Panc1 (cell line): ENCODE results near the gene HPF1. TPM values are rescaled to one million over a fixed set of nuclear protein-coding genes. Genes with fewer than 3 reads are reported as not detected.

ENCODE experiments used
- ATAC-seq: fragments of 200-7000 bp; cut with Tn5 transposase; 2 replicates; pipeline ENCODE4 v1.9.1; 2020; ENCODE audit warnings: mild to moderate bottlenecking, moderate library complexity
- BruUV-seq: library from RNA; stranded (reverse); fragments of 400-500 nt; replicated peaks from 2 replicates; lab custom pipeline; 2021; lab: Mats Ljungman, UMichigan
- CTCF ChIA-PET: fragments of 300-600 bp; sonication (Branson Sonifier 250); formaldehyde crosslinking; loops from one replicate; lab custom pipeline; 2022; ENCODE audit warnings: antibody characterized with exemption; lab: Charles Lee
- POLR2A ChIA-PET: fragments of 300-600 bp; sonication (Branson Sonifier 250); formaldehyde crosslinking; loops from one replicate; lab custom pipeline; 2022; ENCODE audit warnings: antibody characterized with exemption; lab: Charles Lee
- DNase-seq: peaks from one replicate; pipeline ENCODE4 v3.0.0-alpha.2; 2010; ENCODE audit warnings: low read depth, low spot score
- H3K27ac ChIP-seq: 2 replicates; pipeline ENCODE4 v1.5.1; 2011; ENCODE audit warnings: mild to moderate bottlenecking, low read length, inconsistent platforms
- H3K27me3 ChIP-seq: fragments of 200-500 bp; sonication (Bioruptor generic); 2 replicates; pipeline ENCODE4 v1.6.0; 2014; ENCODE audit warnings: low read length, inconsistent platforms; ENCODE audit not compliant: control insufficient read depth, insufficient read depth
- H3K36me3 ChIP-seq: fragments of 200-500 bp; sonication (Bioruptor generic); 2 replicates; pipeline ENCODE4 v1.5.1; 2014; ENCODE audit warnings: inconsistent platforms, mild to moderate bottlenecking, low read length, moderate library complexity; ENCODE audit not compliant: control insufficient read depth, insufficient read depth
- H3K4me1 ChIP-seq: 2 replicates; pipeline ENCODE4 v1.5.1; 2011; ENCODE audit warnings: inconsistent platforms, mild to moderate bottlenecking, low read length, moderate library complexity; ENCODE audit not compliant: control insufficient read depth, insufficient read depth
- H3K4me3 ChIP-seq, 2 experiments: 2 replicates each; pipeline ENCODE4 v1.5.1; 2011 to 2012; ENCODE audit warnings: low read depth in 2 of 2, low read length in 2 of 2, mild to moderate bottlenecking in 2 of 2, inconsistent platforms in 1 of 2, moderate library complexity in 1 of 2
- H3K9me3 ChIP-seq: fragments of 200-500 bp; sonication (Bioruptor generic); 2 replicates; pipeline ENCODE4 v1.5.1; 2014; ENCODE audit warnings: low read depth, mild to moderate bottlenecking, inconsistent platforms, low read length, moderate library complexity; ENCODE audit not compliant: control insufficient read depth, insufficient read depth
- POLR2AphosphoS5 ChIP-seq: IDR thresholded peaks from 2 replicates; pipeline ENCODE4 v1.6.1; 2012; ENCODE audit warnings: mild to moderate bottlenecking, low read depth, low read length, moderate library complexity
- SIN3A ChIP-seq: IDR thresholded peaks from 2 replicates; pipeline ENCODE4 v1.6.1; 2012; ENCODE audit warnings: low read depth, mild to moderate bottlenecking, low read length, moderate library complexity, borderline replicate concordance; ENCODE audit not compliant: insufficient read depth
- TCF7L2 ChIP-seq: IDR thresholded peaks from 2 replicates; pipeline ENCODE4 v1.6.1; 2011; ENCODE audit warnings: mild to moderate bottlenecking, low read depth, low read length, inconsistent platforms
- in situ Hi-C: cut with HindIII; loops from 2 replicates; pipeline ENCODE4 v1.10.0; 2016; ENCODE audit warnings: low sequenced_read_pairs, low pct_unique_long_range_greater_than_20kb
- intact Hi-C: fragments of 100-400 bp; cut with micrococcal nuclease; formaldehyde crosslinking; loops from one replicate; pipeline ENCODE4 v1.10.0; 2022; ENCODE audit not compliant: unreplicated experiment
- total RNA-seq: library from RNA; stranded (reverse); gene quantifications from one replicate; pipeline ENCODE4 v1.2.1, GENCODE V29; 2021; ENCODE audit not compliant: unreplicated experiment
- TF ChIP-seq, protein P1 (sequence below), 2 experiments: IDR thresholded peaks; 2 replicates each; pipeline ENCODE4 v1.6.1; 2011 to 2012; ENCODE audit warnings: low read depth in 2 of 2, control low read depth in 1 of 2, low read length in 1 of 2, mild to moderate bottlenecking in 1 of 2, moderate library complexity in 1 of 2; ENCODE audit not compliant: insufficient read depth in 1 of 2
- TF ChIP-seq, protein P2 (sequence below): fragments of 450-650 bp; IDR thresholded peaks from 2 replicates; pipeline ENCODE4 v1.5.1; 2017; ENCODE audit warnings: mild to moderate bottlenecking

Gene HPF1
- total RNA-seq, 1 experiment from 2014 or later = 21.4 TPM

DNA sequence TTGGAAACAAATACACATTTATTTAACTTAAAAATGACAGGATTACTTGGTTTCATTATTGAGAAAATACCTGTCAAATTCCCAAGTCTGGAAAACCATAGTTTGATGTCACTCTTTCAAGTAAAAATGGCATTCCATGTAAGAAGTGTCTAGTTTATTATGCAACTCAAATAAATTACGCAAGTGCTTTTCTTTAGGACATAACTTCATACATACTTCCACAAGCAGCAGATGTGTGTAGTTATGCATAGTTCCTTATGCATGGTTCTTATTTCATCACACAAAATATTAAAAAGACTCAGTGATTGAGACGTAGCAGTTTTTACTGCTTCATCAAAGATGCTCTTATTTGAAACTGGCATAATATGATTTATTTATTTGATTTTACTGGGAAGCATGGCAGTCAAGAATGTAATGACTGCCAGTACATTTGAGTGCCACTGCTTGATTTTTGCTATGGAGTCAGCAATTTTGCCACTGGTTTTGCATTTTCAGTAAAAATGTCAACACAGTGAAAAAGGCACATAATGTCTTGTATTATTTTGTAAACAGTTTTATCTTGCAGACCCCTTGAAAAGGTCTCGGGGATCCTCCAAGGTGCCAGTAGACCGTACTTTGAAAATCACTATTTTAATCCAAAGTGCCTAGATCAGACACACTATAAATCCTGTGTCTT lies 75.2 kb downstream of the HPF1 start:
- H3K4me3 ChIP-seq = no peak overlapping the region
- no peaks in the 10 kb centered on the region for H3K9me3 ChIP-seq
- POLR2A ChIA-PET = no interaction called here
- no peak for ATAC-seq
- no peaks in the 10 kb centered on the region for H3K4me1 ChIP-seq
- TF ChIP-seq, protein P1, sequence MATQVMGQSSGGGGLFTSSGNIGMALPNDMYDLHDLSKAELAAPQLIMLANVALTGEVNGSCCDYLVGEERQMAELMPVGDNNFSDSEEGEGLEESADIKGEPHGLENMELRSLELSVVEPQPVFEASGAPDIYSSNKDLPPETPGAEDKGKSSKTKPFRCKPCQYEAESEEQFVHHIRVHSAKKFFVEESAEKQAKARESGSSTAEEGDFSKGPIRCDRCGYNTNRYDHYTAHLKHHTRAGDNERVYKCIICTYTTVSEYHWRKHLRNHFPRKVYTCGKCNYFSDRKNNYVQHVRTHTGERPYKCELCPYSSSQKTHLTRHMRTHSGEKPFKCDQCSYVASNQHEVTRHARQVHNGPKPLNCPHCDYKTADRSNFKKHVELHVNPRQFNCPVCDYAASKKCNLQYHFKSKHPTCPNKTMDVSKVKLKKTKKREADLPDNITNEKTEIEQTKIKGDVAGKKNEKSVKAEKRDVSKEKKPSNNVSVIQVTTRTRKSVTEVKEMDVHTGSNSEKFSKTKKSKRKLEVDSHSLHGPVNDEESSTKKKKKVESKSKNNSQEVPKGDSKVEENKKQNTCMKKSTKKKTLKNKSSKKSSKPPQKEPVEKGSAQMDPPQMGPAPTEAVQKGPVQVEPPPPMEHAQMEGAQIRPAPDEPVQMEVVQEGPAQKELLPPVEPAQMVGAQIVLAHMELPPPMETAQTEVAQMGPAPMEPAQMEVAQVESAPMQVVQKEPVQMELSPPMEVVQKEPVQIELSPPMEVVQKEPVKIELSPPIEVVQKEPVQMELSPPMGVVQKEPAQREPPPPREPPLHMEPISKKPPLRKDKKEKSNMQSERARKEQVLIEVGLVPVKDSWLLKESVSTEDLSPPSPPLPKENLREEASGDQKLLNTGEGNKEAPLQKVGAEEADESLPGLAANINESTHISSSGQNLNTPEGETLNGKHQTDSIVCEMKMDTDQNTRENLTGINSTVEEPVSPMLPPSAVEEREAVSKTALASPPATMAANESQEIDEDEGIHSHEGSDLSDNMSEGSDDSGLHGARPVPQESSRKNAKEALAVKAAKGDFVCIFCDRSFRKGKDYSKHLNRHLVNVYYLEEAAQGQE (IDR thresholded peaks at IDR 0.05; ENCODE audit: insufficient read depth in 1 of 2, low read depth in 2 of 2, low read length in 1 of 2) = no peak
- TF ChIP-seq SIN3A = no peak
- TF ChIP-seq, protein P2, sequence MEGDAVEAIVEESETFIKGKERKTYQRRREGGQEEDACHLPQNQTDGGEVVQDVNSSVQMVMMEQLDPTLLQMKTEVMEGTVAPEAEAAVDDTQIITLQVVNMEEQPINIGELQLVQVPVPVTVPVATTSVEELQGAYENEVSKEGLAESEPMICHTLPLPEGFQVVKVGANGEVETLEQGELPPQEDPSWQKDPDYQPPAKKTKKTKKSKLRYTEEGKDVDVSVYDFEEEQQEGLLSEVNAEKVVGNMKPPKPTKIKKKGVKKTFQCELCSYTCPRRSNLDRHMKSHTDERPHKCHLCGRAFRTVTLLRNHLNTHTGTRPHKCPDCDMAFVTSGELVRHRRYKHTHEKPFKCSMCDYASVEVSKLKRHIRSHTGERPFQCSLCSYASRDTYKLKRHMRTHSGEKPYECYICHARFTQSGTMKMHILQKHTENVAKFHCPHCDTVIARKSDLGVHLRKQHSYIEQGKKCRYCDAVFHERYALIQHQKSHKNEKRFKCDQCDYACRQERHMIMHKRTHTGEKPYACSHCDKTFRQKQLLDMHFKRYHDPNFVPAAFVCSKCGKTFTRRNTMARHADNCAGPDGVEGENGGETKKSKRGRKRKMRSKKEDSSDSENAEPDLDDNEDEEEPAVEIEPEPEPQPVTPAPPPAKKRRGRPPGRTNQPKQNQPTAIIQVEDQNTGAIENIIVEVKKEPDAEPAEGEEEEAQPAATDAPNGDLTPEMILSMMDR = no peak
- TF ChIP-seq POLR2AphosphoS5 = no peak
- TF ChIP-seq TCF7L2 = no peak
- no peaks in the 10 kb centered on the region for H3K27me3 ChIP-seq
- DNase-seq = no peak
- intact Hi-C loops (no loop called here), in situ Hi-C loops (no loop called here)
- H3K27ac ChIP-seq = no peak overlapping the region
- BruUV-seq = no TSS peak
- CTCF ChIA-PET = no interaction called here
- no peaks in the 10 kb centered on the region; the same call in 1 of the 2 replicates for H3K36me3 ChIP-seq

Other genes starting within 250 kb of the HPF1 start
- gene NEK1, start 145.4 kb downstream of the HPF1 start, total RNA-seq = 9.2 TPM
- 38.3 TPM for gene CLCN3, start 137.4 kb downstream of the HPF1 start, total RNA-seq